WTC11 (cell line): ENCODE measurements around the gene PHF12.

Experiments used
- CREB1 ChIP-seq: sonication (generic); formaldehyde crosslinking; IDR thresholded peaks from 2 replicates; pipeline ENCODE4 v1.8.0; 2023; ENCODE audit warnings: mild to moderate bottlenecking, missing genetic modification reagents
- CREM ChIP-seq: sonication (generic); formaldehyde crosslinking; IDR thresholded peaks from 2 replicates; pipeline ENCODE4 v1.8.1; 2022; ENCODE audit warnings: mild to moderate bottlenecking, missing genetic modification reagents, moderate library complexity
- FOXK1 ChIP-seq: sonication (generic); formaldehyde crosslinking; IDR thresholded peaks from 2 replicates; pipeline ENCODE4 v1.8.0; 2022; ENCODE audit warnings: mild to moderate bottlenecking, moderate library complexity, missing genetic modification reagents
- PRDM15 ChIP-seq: sonication (generic); formaldehyde crosslinking; IDR thresholded peaks from 2 replicates; pipeline ENCODE4 v1.8.0; 2022; ENCODE audit warnings: missing genetic modification reagents
- SP1 ChIP-seq: sonication (generic); formaldehyde crosslinking; conservative IDR thresholded peaks from 2 replicates; pipeline ENCODE4 v1.8.1; 2022; ENCODE audit warnings: missing genetic modification reagents
- ZNF416 ChIP-seq: fragments of 250-450 bp; sonication (Bioruptor Pico); IDR thresholded peaks from 2 replicates; pipeline ENCODE4 v1.9.0; 2021; ENCODE audit warnings: mild to moderate bottlenecking, inconsistent platforms
- ZNF671 ChIP-seq: fragments of 250-450 bp; sonication (Bioruptor Pico); IDR thresholded peaks from 2 replicates; pipeline ENCODE4 v1.8.0; 2021; ENCODE audit warnings: mild to moderate bottlenecking
- ZSCAN18 ChIP-seq: fragments of 250-450 bp; sonication (Bioruptor Pico); IDR thresholded peaks from 2 replicates; pipeline ENCODE4 v2.1.2; 2022; ENCODE audit warnings: mild to moderate bottlenecking, moderate library complexity
- TF ChIP-seq, protein P1 (sequence below): fragments of 200-600 bp; IDR thresholded peaks from 2 replicates; pipeline ENCODE4 v1.8.0; 2022; ENCODE audit warnings: antibody characterized with exemption
- TF ChIP-seq, protein P2 (sequence below): sonication (generic); formaldehyde crosslinking; IDR thresholded peaks from 2 replicates; pipeline ENCODE4 v1.8.0; 2022; ENCODE audit warnings: mild to moderate bottlenecking, missing genetic modification reagents
- TF ChIP-seq, protein P3 (sequence below): sonication (generic); formaldehyde crosslinking; IDR thresholded peaks from 2 replicates; pipeline ENCODE4 v1.8.0; 2022; ENCODE audit warnings: mild to moderate bottlenecking, missing genetic modification reagents
- TF ChIP-seq, protein P4 (sequence below): sonication (generic); formaldehyde crosslinking; IDR thresholded peaks from 2 replicates; pipeline ENCODE4 v1.8.1; 2023; ENCODE audit warnings: mild to moderate bottlenecking, missing genetic modification reagents

DNA sequence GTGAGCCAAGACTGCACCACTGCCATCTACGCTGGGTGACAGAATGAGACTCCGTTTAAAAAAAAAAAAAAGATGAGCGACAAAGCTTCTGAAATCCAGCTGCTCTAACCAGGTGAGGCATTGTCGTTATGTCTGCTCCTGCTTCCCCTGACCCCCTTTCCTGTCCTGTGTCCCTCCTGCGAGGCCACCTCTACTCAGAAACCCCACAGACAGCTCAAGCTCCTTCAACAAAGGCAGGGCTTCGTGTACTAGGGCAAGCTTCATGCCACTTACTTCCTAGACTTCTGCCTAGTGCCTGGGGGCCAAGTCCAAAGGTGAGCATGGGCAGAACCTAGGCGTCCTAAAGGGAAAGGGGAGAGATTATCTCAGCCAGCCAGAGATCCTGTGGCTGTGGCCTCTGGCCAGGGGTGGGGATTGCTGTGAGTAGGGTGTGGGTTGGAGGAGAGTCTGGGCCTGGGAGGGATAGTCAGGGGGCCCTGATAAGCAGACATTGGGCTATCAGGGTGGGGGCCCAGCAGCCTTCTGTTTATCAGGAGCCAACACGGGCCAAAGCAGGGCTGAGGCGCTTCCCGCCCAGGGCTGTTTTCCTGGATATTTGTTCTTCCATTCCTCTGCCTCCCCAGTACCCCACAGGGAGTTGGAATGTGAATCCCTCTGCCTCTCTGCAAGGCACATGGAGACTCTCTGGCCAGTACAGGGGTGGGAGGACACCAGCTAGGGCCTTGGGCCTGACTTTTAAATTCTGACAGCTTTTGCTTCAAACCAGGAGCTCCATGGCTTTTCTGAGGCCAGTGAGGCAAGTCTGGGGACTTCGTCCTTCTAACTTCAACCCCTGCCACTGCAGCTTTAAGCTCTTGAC, 86.1 kb downstream of the PHF12 start:
- no peak for TF ChIP-seq ZSCAN18 (CRISPR knock-in tag)
- TF ChIP-seq, protein P1, sequence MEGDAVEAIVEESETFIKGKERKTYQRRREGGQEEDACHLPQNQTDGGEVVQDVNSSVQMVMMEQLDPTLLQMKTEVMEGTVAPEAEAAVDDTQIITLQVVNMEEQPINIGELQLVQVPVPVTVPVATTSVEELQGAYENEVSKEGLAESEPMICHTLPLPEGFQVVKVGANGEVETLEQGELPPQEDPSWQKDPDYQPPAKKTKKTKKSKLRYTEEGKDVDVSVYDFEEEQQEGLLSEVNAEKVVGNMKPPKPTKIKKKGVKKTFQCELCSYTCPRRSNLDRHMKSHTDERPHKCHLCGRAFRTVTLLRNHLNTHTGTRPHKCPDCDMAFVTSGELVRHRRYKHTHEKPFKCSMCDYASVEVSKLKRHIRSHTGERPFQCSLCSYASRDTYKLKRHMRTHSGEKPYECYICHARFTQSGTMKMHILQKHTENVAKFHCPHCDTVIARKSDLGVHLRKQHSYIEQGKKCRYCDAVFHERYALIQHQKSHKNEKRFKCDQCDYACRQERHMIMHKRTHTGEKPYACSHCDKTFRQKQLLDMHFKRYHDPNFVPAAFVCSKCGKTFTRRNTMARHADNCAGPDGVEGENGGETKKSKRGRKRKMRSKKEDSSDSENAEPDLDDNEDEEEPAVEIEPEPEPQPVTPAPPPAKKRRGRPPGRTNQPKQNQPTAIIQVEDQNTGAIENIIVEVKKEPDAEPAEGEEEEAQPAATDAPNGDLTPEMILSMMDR = no peak
- TF ChIP-seq ZNF416 = no peak
- no peak for TF ChIP-seq FOXK1 (CRISPR knock-in tag)
- no peak for TF ChIP-seq ZNF671 (CRISPR knock-in tag)
- TF ChIP-seq SP1 (CRISPR knock-in tag) = no peak
- TF ChIP-seq, protein P2, sequence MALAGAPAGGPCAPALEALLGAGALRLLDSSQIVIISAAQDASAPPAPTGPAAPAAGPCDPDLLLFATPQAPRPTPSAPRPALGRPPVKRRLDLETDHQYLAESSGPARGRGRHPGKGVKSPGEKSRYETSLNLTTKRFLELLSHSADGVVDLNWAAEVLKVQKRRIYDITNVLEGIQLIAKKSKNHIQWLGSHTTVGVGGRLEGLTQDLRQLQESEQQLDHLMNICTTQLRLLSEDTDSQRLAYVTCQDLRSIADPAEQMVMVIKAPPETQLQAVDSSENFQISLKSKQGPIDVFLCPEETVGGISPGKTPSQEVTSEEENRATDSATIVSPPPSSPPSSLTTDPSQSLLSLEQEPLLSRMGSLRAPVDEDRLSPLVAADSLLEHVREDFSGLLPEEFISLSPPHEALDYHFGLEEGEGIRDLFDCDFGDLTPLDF = no peak
- TF ChIP-seq, protein P3, sequence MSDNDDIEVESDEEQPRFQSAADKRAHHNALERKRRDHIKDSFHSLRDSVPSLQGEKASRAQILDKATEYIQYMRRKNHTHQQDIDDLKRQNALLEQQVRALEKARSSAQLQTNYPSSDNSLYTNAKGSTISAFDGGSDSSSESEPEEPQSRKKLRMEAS = no peak
- TF ChIP-seq, protein P4, sequence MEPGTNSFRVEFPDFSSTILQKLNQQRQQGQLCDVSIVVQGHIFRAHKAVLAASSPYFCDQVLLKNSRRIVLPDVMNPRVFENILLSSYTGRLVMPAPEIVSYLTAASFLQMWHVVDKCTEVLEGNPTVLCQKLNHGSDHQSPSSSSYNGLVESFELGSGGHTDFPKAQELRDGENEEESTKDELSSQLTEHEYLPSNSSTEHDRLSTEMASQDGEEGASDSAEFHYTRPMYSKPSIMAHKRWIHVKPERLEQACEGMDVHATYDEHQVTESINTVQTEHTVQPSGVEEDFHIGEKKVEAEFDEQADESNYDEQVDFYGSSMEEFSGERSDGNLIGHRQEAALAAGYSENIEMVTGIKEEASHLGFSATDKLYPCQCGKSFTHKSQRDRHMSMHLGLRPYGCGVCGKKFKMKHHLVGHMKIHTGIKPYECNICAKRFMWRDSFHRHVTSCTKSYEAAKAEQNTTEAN (CRISPR knock-in tag) = no peak
- TF ChIP-seq PRDM15 (CRISPR knock-in tag) = no peak
- TF ChIP-seq CREB1 (CRISPR knock-in tag) = no peak
- TF ChIP-seq CREM (CRISPR knock-in tag) = no peak
